Measurements from ENCODE around the gene KIF26B.

GRCh38 chr1:245528258-245528635 lies 373.5 kb downstream of the KIF26B start:
- TF ChIP-seq CTCF (conservative IDR thresholded peaks at IDR 0.05; ENCODE audit: low read length): no peak
- no peak for TF ChIP-seq EZH2phosphoT487 (IDR thresholded peaks at IDR 0.05; ENCODE audit: borderline replicate concordance)

Data from Loucy (cell line).